Lung (tissue), 12 donors: ENCODE data around the gene ARID1B. TPM values are rescaled to one million over a fixed set of nuclear protein-coding genes. Genes with fewer than 3 reads are reported as not detected.

Experiments used
- ATAC-seq: fragments of 200-7000 bp; cut with Tn5 transposase; one replicate; pipeline ENCODE4 v1.9.1; 2020; ENCODE audit warnings: moderate number of reproducible peaks; ENCODE audit not compliant: insufficient read depth, low FRiP score
- DNase-seq, 3 donors: peaks; one replicate each; pipeline ENCODE4 v3.0.0-alpha.2; 2013 to 2017
- H3K27ac ChIP-seq, 2 donors: one replicate each; pipeline ENCODE4 v1.5.1; 2013; ENCODE audit warnings: mild to moderate bottlenecking in 2 of 2, moderate library complexity in 2 of 2, control low read depth in 1 of 2, inconsistent platforms in 1 of 2, low read depth in 1 of 2, low read length in 1 of 2
- H3K27me3 ChIP-seq, 3 donors: one replicate each; pipeline ENCODE4 v1.5.1; 2013; ENCODE audit warnings: low read length in 2 of 3; ENCODE audit not compliant: control insufficient read depth in 3 of 3, insufficient read depth in 3 of 3
- H3K36me3 ChIP-seq, 4 donors: one replicate each; pipeline ENCODE4 v1.5.1; 2013; ENCODE audit warnings: low read length in 4 of 4, mild to moderate bottlenecking in 1 of 4, moderate library complexity in 1 of 4; ENCODE audit not compliant: control insufficient read depth in 4 of 4, insufficient read depth in 4 of 4
- H3K4me1 ChIP-seq, 5 donors: one replicate each; pipeline ENCODE4 v1.5.1; 2013; ENCODE audit warnings: low read length in 5 of 5, mild to moderate bottlenecking in 2 of 5, moderate library complexity in 1 of 5; ENCODE audit not compliant: control insufficient read depth in 5 of 5, insufficient read depth in 5 of 5
- H3K4me3 ChIP-seq: one replicate; pipeline ENCODE4 v1.5.1; 2013; ENCODE audit warnings: mild to moderate bottlenecking, control low read depth, moderate library complexity
- H3K9ac ChIP-seq, 2 donors: one replicate each; pipeline ENCODE4 v1.5.1; 2013; ENCODE audit warnings: low read length in 2 of 2, control low read depth in 1 of 2; ENCODE audit not compliant: insufficient read depth in 1 of 2
- H3K9me3 ChIP-seq, 4 donors: one replicate each; pipeline ENCODE4 v1.5.1; 2013; ENCODE audit warnings: low read length in 3 of 4, mild to moderate bottlenecking in 1 of 4, moderate library complexity in 1 of 4; ENCODE audit not compliant: control insufficient read depth in 4 of 4, insufficient read depth in 3 of 4
- WGBS, 2 donors: extraction: QIAGEN DNeasy Blood & Tissue Kit; methylation state at CpG; one replicate each; pipeline ENCODE4 v1.1.7; 2013; 5-methylcytosine and 5-hydroxymethylcytosine counted together
- polyA plus RNA-seq, 2 donors: library from polyadenylated mRNA; stranded (reverse); fragments of 200-250 nt; gene quantifications; one replicate each; pipeline ENCODE4 v1.2.1, GENCODE V29; 2013
- total RNA-seq, 2 donors: library from RNA; depleted of rRNA in 1 of 2; stranded (reverse); fragments of >200 nt in 1 of 2; gene quantifications; one replicate each; pipeline ENCODE4 v1.2.1, GENCODE V29; 2014 to 2021
- TF ChIP-seq, protein P1 (sequence below): IDR thresholded peaks from 2 replicates; pipeline ENCODE4 v1.5.1; 2012; ENCODE audit warnings: mild to moderate bottlenecking; ENCODE audit errors: control extremely low read depth, extremely low read depth
- donor health status: control.
- donor health status: control.
- donor health status: Bipolar disorder and iron deficiency.
- donor health status: healthy.
- donor health status: DM: yes; HTN: yes; CAD: no.

ARID1B gene
- total and polyA plus RNA-seq, 4 donors: 10.5 to 239 (median 50.9) TPM

DNA sequence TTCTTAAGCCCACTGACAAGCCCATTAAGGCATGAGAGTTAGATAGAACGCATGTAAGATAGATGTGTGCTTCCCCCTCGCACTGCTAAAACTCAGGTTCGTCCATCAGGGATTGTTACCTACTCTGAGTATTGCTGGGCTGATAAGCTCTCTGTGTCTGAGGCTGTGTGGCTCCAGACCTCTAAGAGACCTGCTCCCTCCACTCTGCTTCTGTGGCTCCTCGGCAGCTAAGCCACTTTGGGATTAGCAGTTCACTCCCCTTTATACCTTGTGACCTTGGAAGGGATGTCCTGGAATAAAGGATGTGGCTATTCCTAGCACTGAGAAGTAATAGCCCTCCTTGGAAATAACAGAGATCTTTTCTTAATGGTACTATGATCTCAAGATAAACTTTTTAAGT lies 381.3 kb downstream of the ARID1B start:
- Histone ChIP-seq H3K9ac (no peak overlapping the region), H3K9me3 (no peaks in the 10 kb centered on the region), H3K27me3 (no peaks in the 10 kb centered on the region), H3K4me1 (peaks cover 0 to 20% (median 3%) of the 10 kb centered on the region in 5 donors), H3K27ac (no peak overlapping the region), H3K36me3 (peaks cover 0 to 13% (median 9%) of the 10 kb centered on the region in 4 donors), H3K4me3 (no peak overlapping the region)
- DNase-seq (no peak), ATAC-seq (no peak)
- WGBS, 2 donors: 94 to 99% methylated on average over 4 of the region's 4 CpGs
- TF ChIP-seq, protein P1, sequence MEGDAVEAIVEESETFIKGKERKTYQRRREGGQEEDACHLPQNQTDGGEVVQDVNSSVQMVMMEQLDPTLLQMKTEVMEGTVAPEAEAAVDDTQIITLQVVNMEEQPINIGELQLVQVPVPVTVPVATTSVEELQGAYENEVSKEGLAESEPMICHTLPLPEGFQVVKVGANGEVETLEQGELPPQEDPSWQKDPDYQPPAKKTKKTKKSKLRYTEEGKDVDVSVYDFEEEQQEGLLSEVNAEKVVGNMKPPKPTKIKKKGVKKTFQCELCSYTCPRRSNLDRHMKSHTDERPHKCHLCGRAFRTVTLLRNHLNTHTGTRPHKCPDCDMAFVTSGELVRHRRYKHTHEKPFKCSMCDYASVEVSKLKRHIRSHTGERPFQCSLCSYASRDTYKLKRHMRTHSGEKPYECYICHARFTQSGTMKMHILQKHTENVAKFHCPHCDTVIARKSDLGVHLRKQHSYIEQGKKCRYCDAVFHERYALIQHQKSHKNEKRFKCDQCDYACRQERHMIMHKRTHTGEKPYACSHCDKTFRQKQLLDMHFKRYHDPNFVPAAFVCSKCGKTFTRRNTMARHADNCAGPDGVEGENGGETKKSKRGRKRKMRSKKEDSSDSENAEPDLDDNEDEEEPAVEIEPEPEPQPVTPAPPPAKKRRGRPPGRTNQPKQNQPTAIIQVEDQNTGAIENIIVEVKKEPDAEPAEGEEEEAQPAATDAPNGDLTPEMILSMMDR: no peak

DNA sequence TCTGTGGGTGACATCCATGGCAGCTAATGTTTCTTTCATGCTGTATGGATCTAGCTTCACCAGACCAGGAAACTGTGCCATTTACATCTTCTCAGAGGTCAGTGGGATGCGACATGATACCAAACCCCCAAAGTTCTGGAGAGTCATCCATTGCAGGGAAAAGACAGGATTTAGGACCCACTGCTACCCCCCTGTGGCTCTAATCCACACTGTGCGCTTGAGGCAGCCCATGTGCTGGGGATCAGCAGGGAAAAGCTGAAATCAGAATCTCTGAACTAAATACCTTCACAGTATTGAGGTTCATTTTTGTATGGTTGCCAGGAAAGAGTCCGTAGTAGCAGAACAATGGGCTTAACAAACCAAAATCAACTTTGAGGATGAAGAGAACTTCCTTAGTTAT lies 381.7 kb downstream of the ARID1B start:
- Histone ChIP-seq H3K9ac (no peak overlapping the region), H3K4me1 (peaks cover 0 to 22% (median 3%) of the 10 kb centered on the region in 5 donors), H3K36me3 (peaks cover 0 to 13% (median 9%) of the 10 kb centered on the region in 4 donors), H3K9me3 (no peaks in the 10 kb centered on the region), H3K27me3 (no peaks in the 10 kb centered on the region), H3K4me3 (no peak overlapping the region), H3K27ac (no peak overlapping the region)
- no peak for DNase-seq
- no peak for ATAC-seq
- TF ChIP-seq, protein P1: no peak
- WGBS, 2 donors: 88 to 92% methylated on average over 3 of the region's 3 CpGs

DNA sequence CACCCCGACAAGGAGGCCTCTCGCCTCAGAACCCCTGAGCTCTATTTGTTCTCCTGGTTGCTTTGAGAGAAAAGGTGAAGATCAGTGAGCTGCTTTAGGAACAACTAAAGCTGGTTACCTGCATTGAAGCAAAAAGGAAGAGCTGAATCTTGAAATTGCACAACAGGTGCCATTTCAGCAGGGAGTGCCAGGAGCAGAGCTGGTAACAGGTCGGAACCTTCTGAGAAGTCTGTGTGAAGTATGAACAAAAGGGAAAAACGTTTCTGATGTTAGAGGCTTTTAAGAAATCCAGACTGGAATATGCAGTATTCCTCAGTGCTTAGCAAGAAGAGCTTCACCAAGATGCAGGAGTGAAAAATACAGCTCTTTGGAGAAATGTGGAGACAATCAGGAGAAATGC lies 382.2 kb downstream of the ARID1B start:
- Histone ChIP-seq H3K4me3 (no peak overlapping the region), H3K27me3 (no peaks in the 10 kb centered on the region), H3K36me3 (peaks cover 0 to 12% (median 8%) of the 10 kb centered on the region in 4 donors), H3K4me1 (peaks cover 0 to 22% (median 3%) of the 10 kb centered on the region in 5 donors), H3K27ac (no peak overlapping the region), H3K9me3 (no peaks in the 10 kb centered on the region), H3K9ac (no peak overlapping the region)
- no peak for DNase-seq
- ATAC-seq: no peak
- TF ChIP-seq, protein P1: no peak
- 71 to 83% methylated on average over 4 of the region's 4 CpGs for WGBS, 2 donors

DNA sequence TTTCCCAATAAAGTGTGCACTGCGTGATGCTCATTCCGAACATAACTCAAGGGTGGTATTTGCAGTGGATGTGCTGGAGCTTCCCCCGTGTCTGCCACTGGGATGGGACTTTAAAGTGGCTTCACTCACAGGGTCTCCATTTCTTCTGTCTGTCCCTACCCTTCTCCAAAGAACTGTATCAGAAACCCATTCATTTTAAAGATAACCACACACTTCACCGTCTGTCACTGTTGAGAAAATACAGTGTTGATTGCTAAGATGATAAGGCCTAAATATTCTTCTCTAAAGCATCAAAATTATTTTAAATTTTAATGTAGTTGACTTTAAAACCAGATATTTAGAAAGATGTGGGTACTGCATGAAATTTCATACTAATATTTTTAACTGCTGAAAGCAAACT lies 384.7 kb downstream of the ARID1B start:
- Histone ChIP-seq H3K36me3 (peaks cover 0 to 7% (median 4%) of the 10 kb centered on the region in 4 donors), H3K9me3 (no peaks in the 10 kb centered on the region), H3K27ac (no peak overlapping the region), H3K4me1 (peaks cover 0 to 27% (median 3%) of the 10 kb centered on the region in 5 donors), H3K9ac (no peak overlapping the region), H3K27me3 (no peaks in the 10 kb centered on the region), H3K4me3 (no peak overlapping the region)
- no peak for ATAC-seq
- 93 to 98% methylated on average over 4 of the region's 4 CpGs for WGBS, 2 donors
- TF ChIP-seq, protein P1: no peak
- DNase-seq: no peak
